Endothelial cell of umbilical vein (primary cell): ENCODE measurements around the gene C17orf50. TPM values are rescaled to one million over a fixed set of nuclear protein-coding genes. Genes with fewer than 3 reads are reported as not detected.
A peak's percentile ranks its signal among the peaks of the same experiment; 100 is the strongest.

Source experiments
- BruUV-seq: library from RNA; stranded (reverse); fragments of 400-500 nt; replicated peaks from 2 replicates; lab custom pipeline; 2021; lab: Mats Ljungman, UMichigan
- CTCF ChIA-PET: fragments of 300-600, 350-600 bp; sonication (Branson Sonifier 250); formaldehyde crosslinking; loops from one replicate; lab custom pipeline; 2021; ENCODE audit warnings: antibody characterized with exemption, inconsistent platforms; lab: Charles Lee
- POLR2A ChIA-PET: fragments of 300-600, 350-600 bp; sonication (Branson Sonifier 250); formaldehyde crosslinking; loops from one replicate; lab custom pipeline; 2021; ENCODE audit warnings: antibody characterized with exemption, inconsistent platforms; lab: Charles Lee
- DNase-seq: peaks from one replicate; pipeline ENCODE4 v3.0.0-alpha.2; 2011; ENCODE audit warnings: low read depth, low spot score
- FAIRE-seq: peaks from 2 replicates; lab custom pipeline; 2011; peaks lifted over from hg19 to GRCh38; lab: Jason Lieb, UNC
- H2AFZ ChIP-seq: 2 replicates; pipeline ENCODE4 v1.6.0; 2012; ENCODE audit warnings: low read depth, low read length, control low read depth, inconsistent platforms
- H3K27ac ChIP-seq: 2 replicates; pipeline ENCODE4 v1.5.1; 2011; ENCODE audit warnings: low read depth, mild to moderate bottlenecking, control low read depth, low read length, moderate library complexity; ENCODE audit not compliant: insufficient read depth
- H3K27me3 ChIP-seq, 2 experiments: 2 replicates each; pipeline versions ENCODE4 v1.6.0 to v1.6.1; 2011; ENCODE audit warnings: low read length in 2 of 2, mixed read lengths in 1 of 2; ENCODE audit not compliant: control insufficient read depth in 2 of 2, insufficient read depth in 2 of 2
- H3K36me3 ChIP-seq, 2 experiments: 2 replicates in 1 of 2; 3 replicates in 1 of 2; pipeline ENCODE4 v1.5.1; 2011; ENCODE audit warnings: low read length in 2 of 2, mild to moderate bottlenecking in 1 of 2, moderate library complexity in 1 of 2; ENCODE audit not compliant: control insufficient read depth in 2 of 2, insufficient read depth in 2 of 2; ENCODE audit errors: extremely low read depth in 1 of 2
- H3K4me1 ChIP-seq: 3 replicates; pipeline ENCODE4 v1.5.1; 2011; ENCODE audit warnings: mild to moderate bottlenecking, low read length; ENCODE audit not compliant: control insufficient read depth, insufficient read depth; ENCODE audit errors: extremely low read depth
- H3K4me2 ChIP-seq: 2 replicates; pipeline ENCODE4 v1.6.1; 2011; ENCODE audit warnings: low read length, control low read depth, mixed read lengths; ENCODE audit not compliant: insufficient read depth
- H3K4me3 ChIP-seq, 3 experiments: fragments of 200-600 bp in 1 of 3; sonication (generic), shearing (Covaris generic) in 1 of 3; replicated peaks in 1 of 3; 2 replicates each; pipeline ENCODE4 v1.5.1; 2011 to 2016; ENCODE audit warnings: control low read depth in 3 of 3, low read length in 3 of 3, mild to moderate bottlenecking in 2 of 3, inconsistent platforms in 1 of 3, low read depth in 1 of 3, moderate library complexity in 1 of 3; ENCODE audit not compliant: insufficient read depth in 1 of 3
- H3K79me2 ChIP-seq: 2 replicates; pipeline ENCODE4 v1.6.0; 2012; ENCODE audit warnings: low read length, inconsistent platforms; ENCODE audit not compliant: control insufficient read depth, insufficient read depth
- H3K9ac ChIP-seq: replicated peaks from 2 replicates; pipeline ENCODE3; 2011; ENCODE audit warnings: low read length, control low read depth; ENCODE audit not compliant: insufficient read depth; ENCODE audit errors: extremely low read depth
- H3K9me1 ChIP-seq: replicated peaks from 3 replicates; pipeline ENCODE4 v1.6.0; 2011; ENCODE audit warnings: mild to moderate bottlenecking, low read length; ENCODE audit not compliant: control insufficient read depth, insufficient read depth; ENCODE audit errors: extremely low read depth
- H3K9me3 ChIP-seq: replicated peaks from 2 replicates; pipeline ENCODE4 v1.5.1; 2012; ENCODE audit warnings: low read length, inconsistent platforms; ENCODE audit not compliant: control insufficient read depth, insufficient read depth
- H4K20me1 ChIP-seq: replicated peaks from 2 replicates; pipeline ENCODE3; 2011; ENCODE audit warnings: mild to moderate bottlenecking, low read length; ENCODE audit not compliant: control insufficient read depth, insufficient read depth; ENCODE audit errors: extremely low read depth
- CTCF ChIP-seq, 2 donors: IDR thresholded peaks; 1 replicate in 1 of 2; 2 replicates in 1 of 2; pipeline ENCODE4 v1.5.1; 2011; ENCODE audit warnings: low read length in 2 of 2, mild to moderate bottlenecking in 2 of 2, moderate library complexity in 2 of 2, control low read depth in 1 of 2, inconsistent platforms in 1 of 2, low read depth in 1 of 2; ENCODE audit not compliant: insufficient read depth in 1 of 2; ENCODE audit errors: extremely low read depth in 1 of 2
- EZH2 ChIP-seq: IDR thresholded peaks from 2 replicates; pipeline ENCODE4 v1.6.1; 2012; ENCODE audit warnings: borderline replicate concordance, low read depth, mild to moderate bottlenecking, moderate library complexity, low read length, inconsistent platforms; ENCODE audit not compliant: severe bottlenecking
- FOS ChIP-seq: IDR thresholded peaks from 2 replicates; pipeline ENCODE4 v1.6.1; 2011; ENCODE audit warnings: mild to moderate bottlenecking, low read length, moderate library complexity, borderline replicate concordance; ENCODE audit not compliant: insufficient read depth
- GATA2 ChIP-seq: IDR thresholded peaks from 2 replicates; pipeline ENCODE4 v1.7.0; 2011; ENCODE audit warnings: low read depth, mild to moderate bottlenecking, moderate library complexity, mixed read lengths, low read length; ENCODE audit not compliant: insufficient read length, insufficient read depth
- MYC ChIP-seq: IDR thresholded peaks from one replicate; pipeline ENCODE4 v1.6.1; 2011; ENCODE audit warnings: mild to moderate bottlenecking, low read depth, low read length
- POLR2A ChIP-seq: IDR thresholded peaks from 2 replicates; pipeline ENCODE4 v1.6.1; 2012; ENCODE audit warnings: low read depth, mild to moderate bottlenecking, control low read depth, low read length
- dilution Hi-C: fragments of 300-500 bp; cut with MboI; formaldehyde crosslinking; loops from one replicate; pipeline ENCODE4 v1.15.0; 2019; ENCODE audit warnings: low sequenced_read_pairs; ENCODE audit not compliant: extremely low pct_ligation_motif_present
- intact Hi-C: fragments of 100-400 bp; cut with micrococcal nuclease; formaldehyde crosslinking; loops from one replicate; pipeline ENCODE4 v1.10.0; 2022
- polyA plus RNA-seq, 4 experiments: library from polyadenylated mRNA; depleted of rRNA in 3 of 4; stranded (reverse) in 3 of 4; unstranded in 1 of 4; fragments of >200 nt; gene quantifications; 2 replicates each; pipeline versions ENCODE4 v1.2.1 to v1.2.3, GENCODE V29; 2011 to 2012; ENCODE audit warnings: missing spikeins in 1 of 4
- total RNA-seq: library from RNA; stranded (reverse); gene quantifications from 2 replicates; pipeline ENCODE4 v1.2.3, GENCODE V29; 2021

The C17orf50 gene
- total and polyA plus RNA-seq, 2 donors (not counting 3 experiments of a cell fraction or from before 2014, with no cell fraction given) = 0.15 TPM; not detected in 1

- ChIA-PET POLR2A (no interaction called here), CTCF (interaction anchor here (0.7 to 2.1 kb wide), 6 partner anchors 10 to 119 kb away, joined by 3 to 16 read pairs (median 6); no protein-coding TSS in a partner anchor)
- Histone ChIP-seq H3K9ac (no peak overlapping the region), H3K79me2 (no peaks in the 10 kb centered on the region), H4K20me1 (no peaks in the 10 kb centered on the region), H3K4me1 (peaks cover 4% of the 10 kb centered on the region), H2AFZ (no peak overlapping the region), H3K4me2 (no peak overlapping the region), H3K27me3 (peaks cover 3 to 11% of the 10 kb centered on the region in 2 experiments), H3K36me3 (no peaks in the 10 kb centered on the region), H3K27ac (no peak overlapping the region), H3K9me1 (no peaks in the 10 kb centered on the region), H3K4me3 (peak overlapping the region in 1 of 3 experiments; percentile 44), H3K9me3 (no peaks in the 10 kb centered on the region)
- intact Hi-C loops (no loop called here), dilution Hi-C loops (loop anchor here (25.0 kb wide), 1 partner anchor 120 kb away; no protein-coding TSS in a partner anchor)
- TF ChIP-seq EZH2 (peak; percentile 52), FOS (no peak), GATA2 (no peak), POLR2A (no peak), CTCF (IDR thresholded peaks at IDR 0.05; ENCODE audit: extremely low read depth in 1 of 2, insufficient read depth in 1 of 2, low read depth in 1 of 2, low read length in 2 of 2) (no peak), MYC (no peak)
- FAIRE-seq (no peak), DNase-seq (no peak)
- no TSS peak for BruUV-seq
These were observed 28.5 kb upstream of the C17orf50 start for GRCh38 chr17:35731917-35732805.
